Measurements from ENCODE around the gene ACAD9. TPM values are rescaled to one million over a fixed set of nuclear protein-coding genes. Genes with fewer than 3 reads are reported as not detected.

ACAD9 gene
- total RNA-seq, 1 donor from 2014 or later, result 38.1 TPM

GRCh38 chr3:128942161-128942952 is 62.9 kb downstream of the ACAD9 start:
- H3K36me3 ChIP-seq (ENCODE audit: control insufficient read depth, insufficient read depth, low read length), result no peaks in the 10 kb centered on the region
- H3K27me3 ChIP-seq (ENCODE audit: control insufficient read depth, insufficient read depth, low read length), result no peaks in the 10 kb centered on the region
- no peak overlapping the region for H3K4me3 ChIP-seq (ENCODE audit: low read depth, low read length)
- DNase-seq (ENCODE audit: low read depth), result no peak
- TF ChIP-seq, protein P1, sequence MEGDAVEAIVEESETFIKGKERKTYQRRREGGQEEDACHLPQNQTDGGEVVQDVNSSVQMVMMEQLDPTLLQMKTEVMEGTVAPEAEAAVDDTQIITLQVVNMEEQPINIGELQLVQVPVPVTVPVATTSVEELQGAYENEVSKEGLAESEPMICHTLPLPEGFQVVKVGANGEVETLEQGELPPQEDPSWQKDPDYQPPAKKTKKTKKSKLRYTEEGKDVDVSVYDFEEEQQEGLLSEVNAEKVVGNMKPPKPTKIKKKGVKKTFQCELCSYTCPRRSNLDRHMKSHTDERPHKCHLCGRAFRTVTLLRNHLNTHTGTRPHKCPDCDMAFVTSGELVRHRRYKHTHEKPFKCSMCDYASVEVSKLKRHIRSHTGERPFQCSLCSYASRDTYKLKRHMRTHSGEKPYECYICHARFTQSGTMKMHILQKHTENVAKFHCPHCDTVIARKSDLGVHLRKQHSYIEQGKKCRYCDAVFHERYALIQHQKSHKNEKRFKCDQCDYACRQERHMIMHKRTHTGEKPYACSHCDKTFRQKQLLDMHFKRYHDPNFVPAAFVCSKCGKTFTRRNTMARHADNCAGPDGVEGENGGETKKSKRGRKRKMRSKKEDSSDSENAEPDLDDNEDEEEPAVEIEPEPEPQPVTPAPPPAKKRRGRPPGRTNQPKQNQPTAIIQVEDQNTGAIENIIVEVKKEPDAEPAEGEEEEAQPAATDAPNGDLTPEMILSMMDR (IDR thresholded peaks at IDR 0.05; ENCODE audit: insufficient read depth, low read length, poor library complexity, severe bottlenecking), result no peak

- DNase-seq (ENCODE audit: low read depth), result no peak
- H3K36me3 ChIP-seq (ENCODE audit: control insufficient read depth, insufficient read depth, low read length), result no peaks in the 10 kb centered on the region
- peaks cover 2% of the 10 kb centered on the region for H3K27me3 ChIP-seq (ENCODE audit: control insufficient read depth, insufficient read depth, low read length)
- TF ChIP-seq, protein P1 (IDR thresholded peaks at IDR 0.05; ENCODE audit: insufficient read depth, low read length, poor library complexity, severe bottlenecking), result no peak
- no peak overlapping the region for H3K4me3 ChIP-seq (ENCODE audit: low read depth, low read length)
Measured at GRCh38 chr3:128945041-128945877, 65.8 kb downstream of the ACAD9 start.

- TF ChIP-seq, protein P1 (IDR thresholded peaks at IDR 0.05; ENCODE audit: insufficient read depth, low read length, poor library complexity, severe bottlenecking), result no peak
- Histone ChIP-seq H3K36me3 (ENCODE audit: control insufficient read depth, insufficient read depth, low read length) (no peaks in the 10 kb centered on the region), H3K27me3 (ENCODE audit: control insufficient read depth, insufficient read depth, low read length) (peaks cover 4% of the 10 kb centered on the region), H3K4me3 (ENCODE audit: low read depth, low read length) (no peak overlapping the region)
- DNase-seq (ENCODE audit: low read depth), result no peak
Measured at GRCh38 chr3:128945878-128946175, 66.4 kb downstream of the ACAD9 start.

DNA sequence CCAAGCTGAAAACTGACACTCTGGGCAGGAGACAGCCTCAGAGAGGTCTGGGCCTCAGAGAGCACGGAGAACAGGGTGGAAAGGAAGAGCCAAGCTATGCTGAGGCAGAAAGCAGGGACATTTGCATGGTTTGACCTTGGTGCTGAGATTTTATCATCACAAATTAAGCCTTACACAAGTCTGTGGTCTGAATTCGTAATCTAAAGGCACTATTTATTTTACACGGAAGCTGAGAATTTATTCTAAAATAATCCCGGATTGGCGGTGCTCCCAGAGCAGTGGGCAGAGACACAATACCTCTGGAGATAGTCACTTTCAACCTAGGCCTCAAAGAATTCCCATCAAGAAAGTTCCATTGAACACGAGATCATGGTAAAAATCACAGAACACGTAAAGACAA is 67.0 kb downstream of the ACAD9 start:
- H3K27me3 ChIP-seq (ENCODE audit: control insufficient read depth, insufficient read depth, low read length), result peaks cover 4% of the 10 kb centered on the region
- DNase-seq (ENCODE audit: low read depth), result no peak
- no peaks in the 10 kb centered on the region for H3K36me3 ChIP-seq (ENCODE audit: control insufficient read depth, insufficient read depth, low read length)
- TF ChIP-seq, protein P1 (IDR thresholded peaks at IDR 0.05; ENCODE audit: insufficient read depth, low read length, poor library complexity, severe bottlenecking), result no peak
- H3K4me3 ChIP-seq (ENCODE audit: low read depth, low read length), result no peak overlapping the region

DNA sequence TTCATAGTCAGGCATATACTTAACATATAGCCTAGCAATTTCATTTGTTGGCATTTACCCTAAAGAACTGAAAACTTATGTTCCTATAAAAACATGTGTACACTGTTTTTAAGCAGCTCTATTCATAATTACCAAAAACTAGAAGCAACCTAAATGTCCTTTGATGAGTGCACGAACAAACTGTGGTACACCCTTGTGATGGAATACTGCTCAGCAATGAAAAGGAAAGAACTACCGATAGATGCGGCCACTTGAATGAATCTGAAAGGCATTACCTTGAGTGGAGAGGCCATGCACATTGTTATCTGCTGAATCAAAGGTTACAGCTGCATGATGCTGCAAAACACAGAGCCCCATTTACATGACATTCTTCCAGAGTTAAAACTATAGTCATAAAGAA is 69.7 kb downstream of the ACAD9 start:
- TF ChIP-seq, protein P1 (IDR thresholded peaks at IDR 0.05; ENCODE audit: insufficient read depth, low read length, poor library complexity, severe bottlenecking), result no peak
- Histone ChIP-seq H3K27me3 (ENCODE audit: control insufficient read depth, insufficient read depth, low read length) (peaks cover 4% of the 10 kb centered on the region), H3K36me3 (ENCODE audit: control insufficient read depth, insufficient read depth, low read length) (no peaks in the 10 kb centered on the region), H3K4me3 (ENCODE audit: low read depth, low read length) (no peak overlapping the region)
- no peak for DNase-seq (ENCODE audit: low read depth)
